ENCODE measurements around the gene AGAP2.

Gene AGAP2

GRCh38 chr12:57716305-57716704, 22.2 kb downstream of the AGAP2 start:
- Histone ChIP-seq H3K4me3 (ENCODE audit: low read depth, low read length) (no peak overlapping the region), H3K9me3 (ENCODE audit: control insufficient read depth, insufficient read depth, low read depth, low read length) (no peaks in the 10 kb centered on the region), H3K4me1 (ENCODE audit: control insufficient read depth, insufficient read depth, low read length) (no peaks in the 10 kb centered on the region), H3K36me3 (ENCODE audit: control insufficient read depth in 2 of 2, insufficient read depth in 1 of 2, low read length in 2 of 2) (peaks cover 11 to 59% of the 10 kb centered on the region in 2 experiments; a peak in 2 of 3 replicates), H3K27ac (ENCODE audit: extremely low read depth, low read depth, low read length) (no peak overlapping the region)
- ChIA-PET POLR2A (no interaction called here), CTCF (interaction anchor here (0.7 to 1.9 kb wide), 2 partner anchors 10 to 315 kb away, joined by 4 to 7 read pairs; no protein-coding TSS in a partner anchor)
- TF ChIP-seq ZNF2 (tag by site-specific recombination; IDR thresholded peaks at IDR 0.05) (no peak), ZNF626 (tag by site-specific recombination; IDR thresholded peaks at IDR 0.05) (no peak), MYNN (tag by site-specific recombination; IDR thresholded peaks at IDR 0.05; ENCODE audit: borderline replicate concordance) (no peak), PRDM2 (tag by site-specific recombination; IDR thresholded peaks at IDR 0.05; ENCODE audit: borderline replicate concordance) (no peak), ZNF24 (tag by site-specific recombination; IDR thresholded peaks at IDR 0.05) (no peak), ZBTB11 (tag by site-specific recombination; conservative IDR thresholded peaks at IDR 0.05; ENCODE audit: low read depth) (no peak), ZBTB49 (tag by site-specific recombination; IDR thresholded peaks at IDR 0.05; ENCODE audit: low read depth) (no peak), ZBTB10 (tag by site-specific recombination; IDR thresholded peaks at IDR 0.05) (no peak), ZNF548 (tag by site-specific recombination; IDR thresholded peaks at IDR 0.05) (no peak), ZNF521 (tag by site-specific recombination; IDR thresholded peaks at IDR 0.05) (no peak), ZBTB21 (tag by site-specific recombination; IDR thresholded peaks at IDR 0.05) (no peak)
